Upper lobe of left lung (tissue), 4 donors: ENCODE measurements around the gene SLC25A18.

Source experiments
- CTCF ChIP-seq, 6 experiments: fragments of 450-650 bp in 4 of 6; fragments of 200-600 bp in 2 of 6; sonication (generic) in 2 of 6; IDR thresholded peaks; one replicate each; pipeline ENCODE4 v1.5.1; 2016 to 2019; ENCODE audit warnings: antibody characterized with exemption in 6 of 6
- EP300 ChIP-seq, 4 donors: sonication (generic); formaldehyde crosslinking; IDR thresholded peaks; one replicate each; pipeline ENCODE4 v1.5.1; 2017; ENCODE audit warnings: antibody characterized with exemption in 4 of 4, control low read depth in 2 of 4
- POLR2A ChIP-seq, 4 donors: fragments of 450-650 bp; IDR thresholded peaks; one replicate each; pipeline ENCODE4 v1.5.1; 2016 to 2017; ENCODE audit warnings: antibody characterized with exemption in 4 of 4, mild to moderate bottlenecking in 2 of 4
- POLR2AphosphoS5 ChIP-seq, 2 donors: sonication (generic); formaldehyde crosslinking; IDR thresholded peaks; one replicate each; pipeline ENCODE4 v1.5.1; 2017; ENCODE audit warnings: antibody characterized with exemption in 2 of 2

DNA sequence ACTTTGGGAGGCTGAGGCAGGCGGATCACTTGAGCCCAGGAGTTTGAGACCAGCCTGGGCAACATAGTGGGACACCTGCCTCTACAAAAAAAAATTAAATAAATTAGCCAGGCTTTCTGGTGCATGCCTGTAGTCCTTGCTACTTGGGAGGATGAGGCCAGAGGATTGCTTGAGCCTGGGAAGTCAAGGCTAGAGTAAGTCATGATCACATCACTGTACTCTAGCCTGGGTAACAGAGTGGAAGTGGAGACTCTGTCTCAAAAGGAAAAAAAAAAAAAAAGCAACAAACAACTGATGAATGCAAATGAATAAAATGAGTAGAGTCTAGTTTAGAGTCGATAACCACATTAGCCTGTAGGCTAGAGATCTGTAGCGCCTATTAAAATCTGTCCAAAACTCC, 71.4 kb downstream of the SLC25A18 start:
- TF ChIP-seq CTCF (IDR thresholded peaks at IDR 0.05) = no peak
- no peak for TF ChIP-seq POLR2A (IDR thresholded peaks at IDR 0.05)
- TF ChIP-seq POLR2AphosphoS5 (IDR thresholded peaks at IDR 0.05) = no peak
- TF ChIP-seq EP300 (IDR thresholded peaks at IDR 0.05) = no peak
